GM12878 (cell line): ENCODE measurements around the gene LRRC2. TPM values are rescaled to one million over a fixed set of nuclear protein-coding genes. Genes with fewer than 3 reads are reported as not detected.

Experiments
- CHD4 ChIP-seq: fragments of 200-600 bp; sonication (generic); IDR thresholded peaks from 2 replicates; pipeline ENCODE4 v1.6.1; 2016; ENCODE audit warnings: mild to moderate bottlenecking
- DPF2 ChIP-seq: fragments of 450-650 bp; IDR thresholded peaks from 2 replicates; pipeline ENCODE4 v1.6.1; 2017; ENCODE audit warnings: mild to moderate bottlenecking
- EED ChIP-seq: sonication (generic); IDR thresholded peaks from 2 replicates; pipeline ENCODE4 v1.6.1; 2016; ENCODE audit warnings: antibody characterized with exemption, low read depth
- EZH2 ChIP-seq: IDR thresholded peaks from 2 replicates; pipeline ENCODE4 v1.6.1; 2012; ENCODE audit warnings: low read depth, mild to moderate bottlenecking, control low read depth, inconsistent platforms, low read length, borderline replicate concordance; ENCODE audit not compliant: control insufficient read depth
- KDM1A ChIP-seq: fragments of 200-600 bp; sonication (generic); IDR thresholded peaks from 2 replicates; pipeline ENCODE4 v1.6.1; 2016; ENCODE audit warnings: borderline replicate concordance
- LARP7 ChIP-seq: fragments of 450-650 bp; IDR thresholded peaks from 2 replicates; pipeline ENCODE4 v1.6.1; 2017; ENCODE audit warnings: mild to moderate bottlenecking
- NFYB ChIP-seq: IDR thresholded peaks from 2 replicates; pipeline ENCODE4 v1.6.1; 2011; ENCODE audit warnings: low read depth, mild to moderate bottlenecking, low read length, improper control_type of control experiment, moderate library complexity; ENCODE audit not compliant: insufficient read depth
- NR2F1 ChIP-seq: fragments of 450-650 bp; conservative IDR thresholded peaks from 2 replicates; pipeline ENCODE4 v1.6.1; 2017; ENCODE audit warnings: mild to moderate bottlenecking
- PAX8 ChIP-seq: fragments of 450-650 bp; IDR thresholded peaks from 2 replicates; pipeline ENCODE4 v1.6.1; 2017; ENCODE audit warnings: mild to moderate bottlenecking, moderate library complexity
- PBX3 ChIP-seq: IDR thresholded peaks from 2 replicates; pipeline ENCODE4 v1.6.1; 2011; ENCODE audit warnings: mild to moderate bottlenecking, low read depth, low read length, moderate library complexity; ENCODE audit not compliant: insufficient replicate concordance
- SPI1 ChIP-seq: IDR thresholded peaks from 2 replicates; pipeline ENCODE4 v1.6.1; 2011; ENCODE audit warnings: low read depth, mild to moderate bottlenecking, low read length, moderate library complexity, borderline replicate concordance; ENCODE audit not compliant: insufficient read depth
- SREBF2 ChIP-seq: IDR thresholded peaks from 2 replicates; pipeline ENCODE4 v1.6.1; 2012; ENCODE audit warnings: mild to moderate bottlenecking, low read length
- TARDBP ChIP-seq: IDR thresholded peaks from 2 replicates; pipeline ENCODE4 v1.6.1; 2016; ENCODE audit warnings: borderline replicate concordance
- USF1 ChIP-seq: IDR thresholded peaks from 2 replicates; pipeline ENCODE4 v1.6.1; 2011; ENCODE audit warnings: borderline replicate concordance, low read depth, mild to moderate bottlenecking, moderate library complexity, mixed read lengths, low read length; ENCODE audit not compliant: insufficient read depth; ENCODE audit errors: extremely low read length
- ZBED1 ChIP-seq: IDR thresholded peaks from 2 replicates; pipeline ENCODE4 v1.6.1; 2016; ENCODE audit warnings: borderline replicate concordance
- ZNF622 ChIP-seq: fragments of 450-650 bp; IDR thresholded peaks from 2 replicates; pipeline ENCODE4 v1.6.1; 2017; ENCODE audit warnings: mild to moderate bottlenecking, inconsistent platforms
- polyA plus RNA-seq, 11 experiments: library from polyadenylated mRNA; depleted of rRNA in 4 of 11; unstranded in 6 of 11; stranded (reverse) in 5 of 11; fragments of >200 nt; fragmentation: Nextera tagmentation in 4 of 11; fragmentation: Illumina TruSeq in 1 of 11; extraction: Ambion mirVana in 4 of 11; extraction: Trizol in 1 of 11; gene quantifications; 1 replicate in 1 of 11; 2 replicates in 10 of 11; pipeline versions ENCODE4 v1.2.1 to v1.2.3, GENCODE V29; 2011 to 2016; ENCODE audit warnings: inconsistent platforms in 2 of 11, missing spikeins in 2 of 11, low read depth in 1 of 11
- total RNA-seq, 4 experiments: library from RNA; depleted of rRNA in 3 of 4; stranded (reverse); fragments of >200 nt in 3 of 4; fragmentation: Illumina TruSeq in 1 of 4; extraction: Trizol in 1 of 4; gene quantifications; 2 replicates each; pipeline versions ENCODE4 v1.2.1 to v1.2.3, GENCODE V29; 2013 to 2021
- TF ChIP-seq, protein P1 (sequence below): fragments of 450-650 bp; IDR thresholded peaks from 2 replicates; pipeline ENCODE4 v1.6.1; 2018; ENCODE audit warnings: borderline replicate concordance, mild to moderate bottlenecking; ENCODE audit not compliant: partially characterized antibody
- TF ChIP-seq, protein P2 (sequence below): fragments of 450-650 bp; IDR thresholded peaks from 2 replicates; pipeline ENCODE4 v1.6.1; 2016; ENCODE audit warnings: mild to moderate bottlenecking, moderate library complexity, borderline replicate concordance

Gene LRRC2
- total and polyA plus RNA-seq, 10 of the 15 experiments (the other 5 are each of a cell fraction or from before 2014, with no cell fraction given): not detected

DNA sequence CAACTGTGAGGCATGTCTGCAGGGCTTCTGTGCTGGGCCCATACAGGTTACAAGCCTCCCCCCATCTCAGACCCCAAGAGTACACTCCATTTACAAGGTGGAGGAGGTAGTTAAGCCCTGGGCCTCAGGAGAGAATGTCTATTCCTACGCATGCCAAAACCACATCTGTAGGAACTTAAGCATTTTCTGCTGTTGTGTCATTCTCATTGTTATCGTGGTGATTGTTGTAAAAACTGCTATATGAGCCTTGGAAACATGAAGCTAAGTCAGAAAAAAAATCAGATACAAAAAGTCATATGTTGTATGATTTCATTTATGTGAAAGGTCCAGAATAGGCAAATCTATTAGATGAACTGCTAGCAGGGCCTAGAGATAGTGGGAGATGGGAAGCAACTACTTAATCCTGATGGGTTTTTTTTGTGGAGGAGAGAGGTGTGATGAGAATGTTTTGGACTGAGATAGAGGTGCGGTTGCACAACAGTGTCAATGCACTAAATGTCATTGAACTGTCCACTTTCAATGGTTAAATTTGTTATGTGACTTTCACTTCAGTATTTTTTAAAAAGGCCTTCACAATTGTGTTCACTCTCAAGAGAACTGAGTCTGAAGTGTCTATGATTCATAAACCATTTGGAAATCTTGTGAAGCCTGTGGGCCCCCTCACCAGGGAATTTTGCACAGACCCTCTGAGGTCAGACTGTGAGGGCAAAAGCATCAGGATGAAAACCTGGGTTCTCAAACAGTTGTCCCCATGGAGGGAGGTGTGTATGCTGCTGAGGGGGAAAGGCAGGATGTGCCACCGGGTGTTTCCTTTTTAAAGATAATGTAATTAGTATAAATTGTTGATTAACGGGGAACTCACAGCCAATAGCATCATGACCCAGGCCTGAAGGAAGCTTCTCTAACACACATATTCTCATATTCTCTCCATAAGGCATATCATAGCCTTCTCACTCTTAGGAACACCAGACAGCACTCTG is 65.2 kb downstream of the LRRC2 start (continued):
- TF ChIP-seq, protein P1, sequence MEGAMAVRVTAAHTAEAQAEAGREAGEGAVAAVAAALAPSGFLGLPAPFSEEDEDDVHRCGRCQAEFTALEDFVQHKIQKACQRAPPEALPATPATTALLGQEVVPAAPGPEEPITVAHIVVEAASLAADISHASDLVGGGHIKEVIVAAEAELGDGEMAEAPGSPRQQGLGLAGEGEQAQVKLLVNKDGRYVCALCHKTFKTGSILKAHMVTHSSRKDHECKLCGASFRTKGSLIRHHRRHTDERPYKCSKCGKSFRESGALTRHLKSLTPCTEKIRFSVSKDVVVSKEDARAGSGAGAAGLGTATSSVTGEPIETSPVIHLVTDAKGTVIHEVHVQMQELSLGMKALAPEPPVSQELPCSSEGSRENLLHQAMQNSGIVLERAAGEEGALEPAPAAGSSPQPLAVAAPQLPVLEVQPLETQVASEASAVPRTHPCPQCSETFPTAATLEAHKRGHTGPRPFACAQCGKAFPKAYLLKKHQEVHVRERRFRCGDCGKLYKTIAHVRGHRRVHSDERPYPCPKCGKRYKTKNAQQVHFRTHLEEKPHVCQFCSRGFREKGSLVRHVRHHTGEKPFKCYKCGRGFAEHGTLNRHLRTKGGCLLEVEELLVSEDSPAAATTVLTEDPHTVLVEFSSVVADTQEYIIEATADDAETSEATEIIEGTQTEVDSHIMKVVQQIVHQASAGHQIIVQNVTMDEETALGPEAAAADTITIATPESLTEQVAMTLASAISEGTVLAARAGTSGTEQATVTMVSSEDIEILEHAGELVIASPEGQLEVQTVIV: no peak
- TF ChIP-seq PAX8 (no peak), DPF2 (peak; percentile 34; the same call in 1 of the 2 replicates), EED (no peak), TARDBP (no peak), SREBF2 (no peak), SPI1 (peak; percentile 61), EZH2 (no peak), CHD4 (no peak), NFYB (no peak), KDM1A (no peak), LARP7 (no peak), USF1 (no peak), PBX3 (no peak), ZBED1 (no peak), ZNF622 (no peak), NR2F1 (peak; percentile 45; the same call in 1 of the 2 replicates)
- TF ChIP-seq, protein P2, sequence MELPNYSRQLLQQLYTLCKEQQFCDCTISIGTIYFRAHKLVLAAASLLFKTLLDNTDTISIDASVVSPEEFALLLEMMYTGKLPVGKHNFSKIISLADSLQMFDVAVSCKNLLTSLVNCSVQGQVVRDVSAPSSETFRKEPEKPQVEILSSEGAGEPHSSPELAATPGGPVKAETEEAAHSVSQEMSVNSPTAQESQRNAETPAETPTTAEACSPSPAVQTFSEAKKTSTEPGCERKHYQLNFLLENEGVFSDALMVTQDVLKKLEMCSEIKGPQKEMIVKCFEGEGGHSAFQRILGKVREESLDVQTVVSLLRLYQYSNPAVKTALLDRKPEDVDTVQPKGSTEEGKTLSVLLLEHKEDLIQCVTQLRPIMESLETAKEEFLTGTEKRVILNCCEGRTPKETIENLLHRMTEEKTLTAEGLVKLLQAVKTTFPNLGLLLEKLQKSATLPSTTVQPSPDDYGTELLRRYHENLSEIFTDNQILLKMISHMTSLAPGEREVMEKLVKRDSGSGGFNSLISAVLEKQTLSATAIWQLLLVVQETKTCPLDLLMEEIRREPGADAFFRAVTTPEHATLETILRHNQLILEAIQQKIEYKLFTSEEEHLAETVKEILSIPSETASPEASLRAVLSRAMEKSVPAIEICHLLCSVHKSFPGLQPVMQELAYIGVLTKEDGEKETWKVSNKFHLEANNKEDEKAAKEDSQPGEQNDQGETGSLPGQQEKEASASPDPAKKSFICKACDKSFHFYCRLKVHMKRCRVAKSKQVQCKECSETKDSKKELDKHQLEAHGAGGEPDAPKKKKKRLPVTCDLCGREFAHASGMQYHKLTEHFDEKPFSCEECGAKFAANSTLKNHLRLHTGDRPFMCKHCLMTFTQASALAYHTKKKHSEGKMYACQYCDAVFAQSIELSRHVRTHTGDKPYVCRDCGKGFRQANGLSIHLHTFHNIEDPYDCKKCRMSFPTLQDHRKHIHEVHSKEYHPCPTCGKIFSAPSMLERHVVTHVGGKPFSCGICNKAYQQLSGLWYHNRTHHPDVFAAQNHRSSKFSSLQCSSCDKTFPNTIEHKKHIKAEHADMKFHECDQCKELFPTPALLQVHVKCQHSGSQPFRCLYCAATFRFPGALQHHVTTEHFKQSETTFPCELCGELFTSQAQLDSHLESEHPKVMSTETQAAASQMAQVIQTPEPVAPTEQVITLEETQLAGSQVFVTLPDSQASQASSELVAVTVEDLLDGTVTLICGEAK: no peak
